GM23338 (cell line): ENCODE measurements around the gene HIVEP2. TPM values are rescaled to one million over a fixed set of nuclear protein-coding genes. Genes with fewer than 3 reads are reported as not detected.

Experiments
- ATAC-seq: fragments of 200-7000 bp; cut with Tn5 transposase; 3 replicates; pipeline ENCODE4 v1.9.1; 2020
- DNase-seq: peaks from one replicate; pipeline ENCODE4 v3.0.0-alpha.2; 2015; ENCODE audit warnings: low spot score
- H2AFZ ChIP-seq: fragments of 200-600 bp; sonication (generic); 2 replicates; pipeline ENCODE4 v1.8.0; 2016; ENCODE audit warnings: antibody characterized with exemption, mild to moderate bottlenecking, moderate library complexity
- H3F3A ChIP-seq: fragments of 200-600 bp; sonication (generic); replicated peaks from 2 replicates; pipeline ENCODE4 v1.8.0; 2017; ENCODE audit warnings: antibody characterized with exemption, mixed run types, low read depth
- H3K27ac ChIP-seq: fragments of 200-600 bp; sonication (generic); 2 replicates; pipeline ENCODE4 v1.6.1; 2016; ENCODE audit warnings: low read depth
- H3K27me3 ChIP-seq: fragments of 200-600 bp; sonication (generic); 2 replicates; pipeline ENCODE4 v1.8.0; 2016; ENCODE audit warnings: mild to moderate bottlenecking, mixed run types, moderate library complexity; ENCODE audit not compliant: insufficient read depth
- H3K36me3 ChIP-seq: fragments of 200-600 bp; sonication (generic); 2 replicates; pipeline ENCODE4 v1.8.0; 2016; ENCODE audit warnings: mild to moderate bottlenecking; ENCODE audit not compliant: insufficient read depth
- H3K4me1 ChIP-seq: fragments of 200-600 bp; sonication (generic); 2 replicates; pipeline ENCODE4 v1.8.0; 2016; ENCODE audit warnings: mild to moderate bottlenecking, moderate library complexity; ENCODE audit not compliant: insufficient read depth
- H3K4me2 ChIP-seq: fragments of 200-600 bp; sonication (generic); 2 replicates; pipeline ENCODE4 v1.7.1; 2017; ENCODE audit warnings: mixed run types
- H3K4me3 ChIP-seq: fragments of 200-600 bp; sonication (generic); 2 replicates; pipeline ENCODE4 v1.6.1; 2016; ENCODE audit warnings: mixed run types
- H3K79me2 ChIP-seq: fragments of 200-600 bp; sonication (generic); replicated peaks from 2 replicates; pipeline ENCODE4 v1.8.0; 2017; ENCODE audit warnings: mild to moderate bottlenecking; ENCODE audit not compliant: insufficient read depth
- H3K9me2 ChIP-seq: fragments of 200-600 bp; sonication (generic); 2 replicates; pipeline ENCODE4 v1.8.0; 2017; ENCODE audit not compliant: insufficient read depth
- H4K20me1 ChIP-seq: fragments of 200-600 bp; sonication (generic); replicated peaks from 2 replicates; pipeline ENCODE4 v1.8.0; 2017; ENCODE audit warnings: mild to moderate bottlenecking; ENCODE audit not compliant: insufficient read depth
- H3K27ac Mint-ChIP-seq: 2 replicates; pipeline ENCODE4 v1.8.0; 2020; ENCODE audit warnings: inconsistent platforms, mild to moderate bottlenecking, moderate library complexity, mixed read lengths
- H3K27me3 Mint-ChIP-seq: 3 replicates; pipeline ENCODE4 v1.8.0; 2022; ENCODE audit warnings: low read depth, mild to moderate bottlenecking, moderate library complexity, mixed read lengths, inconsistent platforms; ENCODE audit not compliant: insufficient read depth, poor library complexity
- H3K36me3 Mint-ChIP-seq: 3 replicates; pipeline ENCODE4 v1.8.0; 2021; ENCODE audit warnings: low read depth, mild to moderate bottlenecking, inconsistent platforms, moderate library complexity, mixed read lengths
- H3K4me1 Mint-ChIP-seq: 3 replicates; pipeline ENCODE4 v1.8.0; 2020; ENCODE audit warnings: mild to moderate bottlenecking, inconsistent platforms, mixed read lengths
- H3K4me3 Mint-ChIP-seq: 3 replicates; pipeline ENCODE4 v1.8.0; 2021; ENCODE audit warnings: moderate library complexity, mild to moderate bottlenecking, inconsistent platforms, mixed read lengths
- H3K9me3 Mint-ChIP-seq: 3 replicates; pipeline ENCODE4 v1.8.0; 2020; ENCODE audit warnings: moderate library complexity, mild to moderate bottlenecking, inconsistent platforms, mixed read lengths
- EZH2phosphoT487 ChIP-seq: fragments of 200-600 bp; sonication (generic); IDR thresholded peaks from one replicate; pipeline ENCODE4 v1.8.1; 2018; ENCODE audit warnings: antibody characterized with exemption; ENCODE audit not compliant: unreplicated experiment
- POLR2AphosphoS5 ChIP-seq: IDR thresholded peaks from 2 replicates; pipeline ENCODE4 v1.6.1; 2016; ENCODE audit warnings: antibody characterized with exemption, low read depth
- STAT1 ChIP-seq: IDR thresholded peaks from one replicate; pipeline ENCODE4 v1.6.1; 2016; ENCODE audit warnings: antibody characterized with exemption; ENCODE audit not compliant: unreplicated experiment
- ZNF114 ChIP-seq: fragments of 250-450 bp; sonication (Bioruptor Pico); IDR thresholded peaks from 2 replicates; pipeline ENCODE4 v1.5.0; 2020; ENCODE audit warnings: mild to moderate bottlenecking, moderate library complexity
- ZNF331 ChIP-seq: fragments of 250-450 bp; sonication (Bioruptor Pico); IDR thresholded peaks from 2 replicates; pipeline ENCODE4 v1.5.0; 2020; ENCODE audit warnings: low read depth, mild to moderate bottlenecking, moderate library complexity
- polyA plus RNA-seq: library from polyadenylated mRNA; unstranded; fragments of >200 nt; fragmentation: Nextera tagmentation; extraction: Ambion mirVana; gene quantifications from 2 replicates; pipeline ENCODE4 v1.2.1, GENCODE V29; 2016
- total RNA-seq: library from RNA; depleted of rRNA; stranded (reverse); fragments of >200 nt; shearing (Covaris generic); gene quantifications from 2 replicates; pipeline ENCODE4 v1.2.3, GENCODE V29; 2014
- TF ChIP-seq, protein P1 (sequence below), 2 experiments: fragments of 200-600 bp in 1 of 2; sonication (generic) in 1 of 2; conservative IDR thresholded peaks; 2 replicates each; pipeline versions ENCODE4 v1.5.1 to v1.6.1; 2016 to 2017; ENCODE audit warnings: antibody characterized with exemption in 2 of 2, low read depth in 2 of 2, mild to moderate bottlenecking in 2 of 2, moderate library complexity in 1 of 2
- TF ChIP-seq, protein P2 (sequence below): IDR thresholded peaks from 2 replicates; pipeline ENCODE4 v1.6.1; 2016; ENCODE audit warnings: antibody characterized with exemption

Gene HIVEP2
- total and polyA plus RNA-seq, 2 experiments from 2014 or later: 1.5 to 7.4 TPM

DNA sequence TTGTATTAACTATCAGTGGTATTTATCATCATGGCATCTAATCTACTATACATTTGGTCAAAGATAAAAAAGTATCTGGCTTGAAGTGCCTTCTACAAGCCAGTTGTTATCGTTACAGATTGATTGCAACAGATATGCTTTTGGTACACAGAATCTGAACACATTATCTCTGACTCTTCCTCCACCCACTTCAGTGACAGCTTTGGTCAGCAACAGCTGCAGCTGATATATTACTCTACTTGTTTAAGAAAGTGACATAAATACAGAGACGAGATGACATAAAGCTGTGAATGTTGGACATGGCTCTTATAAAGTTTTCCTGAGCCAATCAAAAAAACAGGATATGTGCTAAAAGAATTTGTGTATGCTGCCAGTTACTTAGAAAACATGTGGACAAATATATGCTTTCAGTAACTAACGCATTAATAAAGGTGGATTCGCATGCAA, 77.6 kb downstream of the HIVEP2 start (continued):
- TF ChIP-seq POLR2AphosphoS5: no peak

DNA sequence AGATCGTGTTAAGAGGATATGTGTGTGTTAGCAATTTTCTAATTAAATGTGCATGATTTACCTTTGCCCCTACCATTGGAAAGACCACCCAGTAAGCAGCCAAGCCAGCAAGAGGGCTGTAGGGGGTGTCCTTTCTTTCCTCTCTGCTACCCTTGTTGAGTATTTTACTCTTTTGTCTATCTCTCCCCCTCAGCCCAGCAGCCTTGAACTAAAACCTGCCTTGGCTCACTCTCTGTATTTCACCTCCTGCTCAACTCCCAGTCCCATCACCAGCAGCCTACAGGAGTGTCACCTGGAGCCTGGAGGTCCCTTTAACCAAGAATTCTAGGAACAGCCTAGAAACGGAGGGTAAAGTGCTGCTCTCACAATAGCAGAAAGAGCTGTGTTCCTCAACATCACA, 81.0 kb downstream of the HIVEP2 start:
- H3K4me1 Mint-ChIP-seq: peaks cover 16% of the 10 kb centered on the region
- Histone ChIP-seq H3K36me3 (no peaks in the 10 kb centered on the region), H4K20me1 (no peaks in the 10 kb centered on the region), H3F3A (no peaks in the 10 kb centered on the region), H3K9me2 (no peaks in the 10 kb centered on the region), H3K4me2 (peak overlapping the region; percentile 36; the same call in 1 of the 2 replicates), H3K27me3 (no peaks in the 10 kb centered on the region), H3K27ac (no peak overlapping the region; the same call in 1 of the 2 replicates), H3K4me3 (no peak overlapping the region), H2AFZ (no peak overlapping the region), H3K4me1 (peaks cover 24% of the 10 kb centered on the region), H3K79me2 (no peaks in the 10 kb centered on the region)
- H3K9me3 Mint-ChIP-seq: peaks cover 7% of the 10 kb centered on the region; the same call in 1 of the 3 replicates
- peak; percentile 60 for DNase-seq
- TF ChIP-seq, protein P1, sequence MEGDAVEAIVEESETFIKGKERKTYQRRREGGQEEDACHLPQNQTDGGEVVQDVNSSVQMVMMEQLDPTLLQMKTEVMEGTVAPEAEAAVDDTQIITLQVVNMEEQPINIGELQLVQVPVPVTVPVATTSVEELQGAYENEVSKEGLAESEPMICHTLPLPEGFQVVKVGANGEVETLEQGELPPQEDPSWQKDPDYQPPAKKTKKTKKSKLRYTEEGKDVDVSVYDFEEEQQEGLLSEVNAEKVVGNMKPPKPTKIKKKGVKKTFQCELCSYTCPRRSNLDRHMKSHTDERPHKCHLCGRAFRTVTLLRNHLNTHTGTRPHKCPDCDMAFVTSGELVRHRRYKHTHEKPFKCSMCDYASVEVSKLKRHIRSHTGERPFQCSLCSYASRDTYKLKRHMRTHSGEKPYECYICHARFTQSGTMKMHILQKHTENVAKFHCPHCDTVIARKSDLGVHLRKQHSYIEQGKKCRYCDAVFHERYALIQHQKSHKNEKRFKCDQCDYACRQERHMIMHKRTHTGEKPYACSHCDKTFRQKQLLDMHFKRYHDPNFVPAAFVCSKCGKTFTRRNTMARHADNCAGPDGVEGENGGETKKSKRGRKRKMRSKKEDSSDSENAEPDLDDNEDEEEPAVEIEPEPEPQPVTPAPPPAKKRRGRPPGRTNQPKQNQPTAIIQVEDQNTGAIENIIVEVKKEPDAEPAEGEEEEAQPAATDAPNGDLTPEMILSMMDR (conservative IDR thresholded peaks at IDR 0.05; ENCODE audit: low read depth in 2 of 2): peak; percentile 15 to 41; a peak in 2 of 4 replicates
- no peak for TF ChIP-seq ZNF331
- ATAC-seq: peak; percentile 92
- H3K27ac Mint-ChIP-seq: 0 out of 2 replicates have a peak overlapping the region, but pooled peaks have one; percentile 7
- H3K27me3 Mint-ChIP-seq: no peaks in the 10 kb centered on the region
- peaks cover 13% of the 10 kb centered on the region; the same call in 2 of the 3 replicates for H3K36me3 Mint-ChIP-seq
- no peak overlapping the region for H3K4me3 Mint-ChIP-seq

DNA sequence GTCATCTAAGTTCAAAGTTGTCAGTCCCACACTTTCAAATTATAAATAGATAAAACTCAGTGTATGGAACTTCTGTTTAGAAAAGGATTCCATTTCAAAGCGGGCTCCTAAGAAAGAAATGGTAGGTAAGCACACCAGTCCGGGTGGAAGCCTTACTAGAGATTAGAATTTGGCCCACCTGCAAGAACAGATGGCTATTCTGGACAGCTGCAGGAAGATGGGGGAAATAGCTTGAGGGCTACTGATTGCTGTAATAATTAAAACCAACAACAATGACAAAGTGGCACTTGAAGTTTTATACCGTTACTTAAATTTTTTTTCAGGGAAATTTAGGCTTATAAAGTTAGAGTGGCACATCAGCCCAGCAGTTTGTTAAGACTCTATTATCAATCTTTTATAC, 83.3 kb downstream of the HIVEP2 start:
- H3K36me3 ChIP-seq: no peaks in the 10 kb centered on the region
- H3K4me1 ChIP-seq: peaks cover 34% of the 10 kb centered on the region
- no peaks in the 10 kb centered on the region for H3K79me2 ChIP-seq
- no peak overlapping the region for H3K4me2 ChIP-seq
- H3F3A ChIP-seq: no peaks in the 10 kb centered on the region
- TF ChIP-seq, protein P2, sequence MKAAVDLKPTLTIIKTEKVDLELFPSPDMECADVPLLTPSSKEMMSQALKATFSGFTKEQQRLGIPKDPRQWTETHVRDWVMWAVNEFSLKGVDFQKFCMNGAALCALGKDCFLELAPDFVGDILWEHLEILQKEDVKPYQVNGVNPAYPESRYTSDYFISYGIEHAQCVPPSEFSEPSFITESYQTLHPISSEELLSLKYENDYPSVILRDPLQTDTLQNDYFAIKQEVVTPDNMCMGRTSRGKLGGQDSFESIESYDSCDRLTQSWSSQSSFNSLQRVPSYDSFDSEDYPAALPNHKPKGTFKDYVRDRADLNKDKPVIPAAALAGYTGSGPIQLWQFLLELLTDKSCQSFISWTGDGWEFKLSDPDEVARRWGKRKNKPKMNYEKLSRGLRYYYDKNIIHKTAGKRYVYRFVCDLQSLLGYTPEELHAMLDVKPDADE: no peak
- TF ChIP-seq, protein P1 (conservative IDR thresholded peaks at IDR 0.05; ENCODE audit: low read depth in 2 of 2): no peak
- TF ChIP-seq ZNF114 (CRISPR knock-in tag) (no peak), POLR2AphosphoS5 (no peak), EZH2phosphoT487 (no peak), STAT1 (no peak)
- DNase-seq (no peak), ATAC-seq (no peak)
- Mint-ChIP-seq H3K9me3 (peaks cover 7% of the 10 kb centered on the region; the same call in 1 of the 3 replicates), H3K27ac (no peak overlapping the region), H3K36me3 (peaks cover 15% of the 10 kb centered on the region; the same call in 2 of the 3 replicates), H3K4me1 (peaks cover 27% of the 10 kb centered on the region), H3K4me3 (no peak overlapping the region), H3K27me3 (no peaks in the 10 kb centered on the region)
- H3K9me2 ChIP-seq: no peaks in the 10 kb centered on the region
- no peaks in the 10 kb centered on the region for H4K20me1 ChIP-seq
- no peaks in the 10 kb centered on the region for H3K27me3 ChIP-seq
- no peak overlapping the region for H3K4me3 ChIP-seq
- 0 out of 2 replicates have a peak overlapping the region, but pooled peaks have one; percentile 15 for H3K27ac ChIP-seq
- H2AFZ ChIP-seq: no peak overlapping the region
